HepG2 (cell line): ENCODE results near the gene JAGN1. TPM values are rescaled to one million over a fixed set of nuclear protein-coding genes. Genes with fewer than 3 reads are reported as not detected.

Experiments
- BCL6 ChIP-seq: IDR thresholded peaks from 2 replicates; pipeline ENCODE4 v1.6.1; 2016; ENCODE audit warnings: missing genetic modification reagents, missing compliant biosample characterization
- CAMTA2 ChIP-seq: sonication (generic); formaldehyde crosslinking; IDR thresholded peaks from 2 replicates; pipeline ENCODE4 v1.4.0; 2020; ENCODE audit warnings: mild to moderate bottlenecking, missing genetic modification reagents, borderline replicate concordance
- CREB1 ChIP-seq, 2 experiments: fragments of 450-650 bp in 1 of 2; IDR thresholded peaks; 2 replicates each; pipeline ENCODE4 v1.6.1; 2016 to 2017; ENCODE audit warnings: control low read depth in 1 of 2, mild to moderate bottlenecking in 1 of 2, missing compliant biosample characterization in 1 of 2, missing genetic modification characterization in 1 of 2
- HDAC2 ChIP-seq: sonication (generic); formaldehyde crosslinking; IDR thresholded peaks from 2 replicates; pipeline ENCODE4 v1.4.0; 2020; ENCODE audit warnings: missing genetic modification reagents
- HNF4A ChIP-seq: sonication (generic); formaldehyde crosslinking; IDR thresholded peaks from 2 replicates; pipeline ENCODE4 v1.4.0; 2020; ENCODE audit warnings: missing genetic modification reagents
- MED1 ChIP-seq: sonication (generic); formaldehyde crosslinking; IDR thresholded peaks from 2 replicates; pipeline ENCODE4 v1.4.0; 2020; ENCODE audit warnings: missing genetic modification reagents
- NCOA5 ChIP-seq: sonication (generic); formaldehyde crosslinking; IDR thresholded peaks from 2 replicates; pipeline ENCODE4 v1.4.0; 2020; ENCODE audit warnings: missing genetic modification reagents
- NFIC ChIP-seq: IDR thresholded peaks from 2 replicates; pipeline ENCODE4 v1.6.1; 2012; ENCODE audit warnings: mild to moderate bottlenecking, low read length, inconsistent platforms
- NKX3-1 ChIP-seq: sonication (generic); formaldehyde crosslinking; IDR thresholded peaks from 2 replicates; pipeline ENCODE4 v1.5.0; 2020; ENCODE audit warnings: missing genetic modification reagents
- NR2F6 ChIP-seq, 2 experiments: IDR thresholded peaks; 2 replicates each; pipeline ENCODE4 v1.6.1; 2016; ENCODE audit warnings: antibody characterized with exemption in 1 of 2, mild to moderate bottlenecking in 1 of 2
- NR3C1 ChIP-seq: sonication (generic); formaldehyde crosslinking; IDR thresholded peaks from 2 replicates; pipeline ENCODE4 v1.4.0; 2020; ENCODE audit warnings: missing genetic modification reagents
- PITX1 ChIP-seq: sonication (generic); formaldehyde crosslinking; IDR thresholded peaks from 2 replicates; pipeline ENCODE4 v1.5.1; 2020; ENCODE audit warnings: mild to moderate bottlenecking, missing genetic modification reagents
- RARA ChIP-seq: IDR thresholded peaks from 2 replicates; pipeline ENCODE4 v1.6.1; 2016; ENCODE audit warnings: missing genetic modification reagents, missing compliant biosample characterization
- RORA ChIP-seq: sonication (generic); formaldehyde crosslinking; IDR thresholded peaks from 2 replicates; pipeline ENCODE4 v1.5.0; 2020; ENCODE audit warnings: mild to moderate bottlenecking, missing genetic modification reagents, moderate library complexity
- ZMYM4 ChIP-seq: sonication (generic); formaldehyde crosslinking; IDR thresholded peaks from 2 replicates; pipeline ENCODE4 v1.8.1; 2023; ENCODE audit warnings: mild to moderate bottlenecking, missing genetic modification reagents
- ZNF264 ChIP-seq: sonication (generic); formaldehyde crosslinking; IDR thresholded peaks from 2 replicates; pipeline ENCODE4 v1.4.0; 2020; ENCODE audit warnings: missing genetic modification reagents
- ZNF598 ChIP-seq: sonication (generic); formaldehyde crosslinking; IDR thresholded peaks from 2 replicates; pipeline ENCODE4 v1.5.1; 2020; ENCODE audit warnings: mild to moderate bottlenecking, missing genetic modification reagents, borderline replicate concordance
- ZNF605 ChIP-seq: sonication (generic); formaldehyde crosslinking; IDR thresholded peaks from 2 replicates; pipeline ENCODE4 v1.8.0; 2022; ENCODE audit warnings: mild to moderate bottlenecking, missing genetic modification reagents
- ZSCAN22 ChIP-seq: sonication (generic); formaldehyde crosslinking; IDR thresholded peaks from 2 replicates; pipeline ENCODE4 v1.4.0; 2020; ENCODE audit warnings: mild to moderate bottlenecking, missing genetic modification reagents
- polyA plus RNA-seq, 8 experiments: library from polyadenylated mRNA; depleted of rRNA in 3 of 8; stranded (reverse) in 7 of 8; unstranded in 1 of 8; fragments of >200 nt; fragmentation: Illumina TruSeq in 4 of 8; extraction: Trizol in 4 of 8; gene quantifications; 2 replicates each; pipeline versions ENCODE4 v1.2.1 to v1.2.3, GENCODE V29; 2011 to 2016; ENCODE audit warnings: low read depth in 4 of 8, missing spikeins in 1 of 8, mixed read lengths in 1 of 8; ENCODE audit not compliant: insufficient read depth in 1 of 8
- total RNA-seq, 5 experiments: library from RNA; depleted of rRNA; stranded (reverse); fragments of >200 nt; fragmentation: Illumina TruSeq; extraction: Trizol; gene quantifications; 2 replicates each; pipeline ENCODE4 v1.2.3, GENCODE V29; 2016; ENCODE audit warnings: low read depth in 1 of 5
- TF ChIP-seq, protein P1 (sequence below): IDR thresholded peaks from 2 replicates; pipeline ENCODE4 v1.4.0; 2020; ENCODE audit warnings: mild to moderate bottlenecking, missing genetic modification reagents
- TF ChIP-seq, protein P2 (sequence below): sonication (generic); formaldehyde crosslinking; IDR thresholded peaks from 2 replicates; pipeline ENCODE4 v1.4.0; 2020; ENCODE audit warnings: missing genetic modification reagents, borderline replicate concordance
- TF ChIP-seq, protein P3 (sequence below): sonication (generic); formaldehyde crosslinking; IDR thresholded peaks from 2 replicates; pipeline ENCODE4 v1.4.0; 2020; ENCODE audit warnings: missing genetic modification reagents, borderline replicate concordance
- TF ChIP-seq, protein P4 (sequence below): sonication (generic); formaldehyde crosslinking; IDR thresholded peaks from 2 replicates; pipeline ENCODE4 v1.5.1; 2020; ENCODE audit warnings: mild to moderate bottlenecking, missing genetic modification reagents

JAGN1 gene
- total and polyA plus RNA-seq, 2 of the 13 experiments (the other 11 are each of a cell fraction or from before 2014, with no cell fraction given) = 49.9 to 50.9 TPM

DNA sequence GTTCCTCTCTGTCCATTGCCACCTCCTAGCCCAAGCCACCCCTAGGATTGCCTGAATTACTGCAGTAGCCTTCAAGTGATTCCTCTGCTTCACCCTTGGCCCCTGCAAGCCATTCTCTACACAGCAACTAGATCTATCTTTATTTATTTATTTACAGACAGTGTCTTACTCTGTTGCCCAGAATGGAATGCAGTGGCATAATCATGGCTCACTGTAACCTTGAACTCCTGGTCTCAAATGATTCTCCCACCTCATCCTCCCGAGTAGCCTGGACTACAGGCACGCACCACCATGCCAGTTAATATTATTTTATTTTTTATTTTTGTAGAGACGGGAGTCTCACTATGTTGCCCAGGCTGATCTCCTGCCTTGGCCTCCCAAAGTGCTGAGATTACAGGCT lies 1.9 kb upstream of the JAGN1 start (continued):
- TF ChIP-seq ZMYM4 (no peak), NCOA5 (no peak), ZNF264 (CRISPR knock-in tag) (no peak), ZSCAN22 (CRISPR knock-in tag) (no peak), HDAC2 (CRISPR knock-in tag) (peak; percentile 46; the same call in 1 of the 2 replicates), RORA (no peak), MED1 (peak; percentile 50), NR2F6 (IDR thresholded peaks at IDR 0.05) (peak; percentile 20; the same call in 1 of the 2 replicates), NR2F6 (CRISPR knock-in tag; IDR thresholded peaks at IDR 0.05) (no peak), RARA (CRISPR knock-in tag) (peak; percentile 78), NR3C1 (no peak), HNF4A (CRISPR knock-in tag) (peak; percentile 57; the same call in 1 of the 2 replicates), BCL6 (0 out of 2 replicates have a peak, but pooled peaks have one; percentile 9), CAMTA2 (no peak), ZNF598 (CRISPR knock-in tag) (no peak), PITX1 (CRISPR knock-in tag) (0 out of 2 replicates have a peak, but pooled peaks have one; percentile 13), ZNF605 (CRISPR knock-in tag) (no peak), CREB1 (IDR thresholded peaks at IDR 0.05) (no peak), CREB1 (CRISPR knock-in tag; IDR thresholded peaks at IDR 0.05) (no peak), NFIC (no peak), NKX3-1 (CRISPR knock-in tag) (no peak)
- TF ChIP-seq, protein P1, sequence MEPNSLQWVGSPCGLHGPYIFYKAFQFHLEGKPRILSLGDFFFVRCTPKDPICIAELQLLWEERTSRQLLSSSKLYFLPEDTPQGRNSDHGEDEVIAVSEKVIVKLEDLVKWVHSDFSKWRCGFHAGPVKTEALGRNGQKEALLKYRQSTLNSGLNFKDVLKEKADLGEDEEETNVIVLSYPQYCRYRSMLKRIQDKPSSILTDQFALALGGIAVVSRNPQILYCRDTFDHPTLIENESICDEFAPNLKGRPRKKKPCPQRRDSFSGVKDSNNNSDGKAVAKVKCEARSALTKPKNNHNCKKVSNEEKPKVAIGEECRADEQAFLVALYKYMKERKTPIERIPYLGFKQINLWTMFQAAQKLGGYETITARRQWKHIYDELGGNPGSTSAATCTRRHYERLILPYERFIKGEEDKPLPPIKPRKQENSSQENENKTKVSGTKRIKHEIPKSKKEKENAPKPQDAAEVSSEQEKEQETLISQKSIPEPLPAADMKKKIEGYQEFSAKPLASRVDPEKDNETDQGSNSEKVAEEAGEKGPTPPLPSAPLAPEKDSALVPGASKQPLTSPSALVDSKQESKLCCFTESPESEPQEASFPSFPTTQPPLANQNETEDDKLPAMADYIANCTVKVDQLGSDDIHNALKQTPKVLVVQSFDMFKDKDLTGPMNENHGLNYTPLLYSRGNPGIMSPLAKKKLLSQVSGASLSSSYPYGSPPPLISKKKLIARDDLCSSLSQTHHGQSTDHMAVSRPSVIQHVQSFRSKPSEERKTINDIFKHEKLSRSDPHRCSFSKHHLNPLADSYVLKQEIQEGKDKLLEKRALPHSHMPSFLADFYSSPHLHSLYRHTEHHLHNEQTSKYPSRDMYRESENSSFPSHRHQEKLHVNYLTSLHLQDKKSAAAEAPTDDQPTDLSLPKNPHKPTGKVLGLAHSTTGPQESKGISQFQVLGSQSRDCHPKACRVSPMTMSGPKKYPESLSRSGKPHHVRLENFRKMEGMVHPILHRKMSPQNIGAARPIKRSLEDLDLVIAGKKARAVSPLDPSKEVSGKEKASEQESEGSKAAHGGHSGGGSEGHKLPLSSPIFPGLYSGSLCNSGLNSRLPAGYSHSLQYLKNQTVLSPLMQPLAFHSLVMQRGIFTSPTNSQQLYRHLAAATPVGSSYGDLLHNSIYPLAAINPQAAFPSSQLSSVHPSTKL (CRISPR knock-in tag) = peak; percentile 58; the same call in 1 of the 2 replicates
- TF ChIP-seq, protein P2, sequence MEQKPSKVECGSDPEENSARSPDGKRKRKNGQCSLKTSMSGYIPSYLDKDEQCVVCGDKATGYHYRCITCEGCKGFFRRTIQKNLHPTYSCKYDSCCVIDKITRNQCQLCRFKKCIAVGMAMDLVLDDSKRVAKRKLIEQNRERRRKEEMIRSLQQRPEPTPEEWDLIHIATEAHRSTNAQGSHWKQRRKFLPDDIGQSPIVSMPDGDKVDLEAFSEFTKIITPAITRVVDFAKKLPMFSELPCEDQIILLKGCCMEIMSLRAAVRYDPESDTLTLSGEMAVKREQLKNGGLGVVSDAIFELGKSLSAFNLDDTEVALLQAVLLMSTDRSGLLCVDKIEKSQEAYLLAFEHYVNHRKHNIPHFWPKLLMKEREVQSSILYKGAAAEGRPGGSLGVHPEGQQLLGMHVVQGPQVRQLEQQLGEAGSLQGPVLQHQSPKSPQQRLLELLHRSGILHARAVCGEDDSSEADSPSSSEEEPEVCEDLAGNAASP (CRISPR knock-in tag) = no peak
- TF ChIP-seq, protein P3, sequence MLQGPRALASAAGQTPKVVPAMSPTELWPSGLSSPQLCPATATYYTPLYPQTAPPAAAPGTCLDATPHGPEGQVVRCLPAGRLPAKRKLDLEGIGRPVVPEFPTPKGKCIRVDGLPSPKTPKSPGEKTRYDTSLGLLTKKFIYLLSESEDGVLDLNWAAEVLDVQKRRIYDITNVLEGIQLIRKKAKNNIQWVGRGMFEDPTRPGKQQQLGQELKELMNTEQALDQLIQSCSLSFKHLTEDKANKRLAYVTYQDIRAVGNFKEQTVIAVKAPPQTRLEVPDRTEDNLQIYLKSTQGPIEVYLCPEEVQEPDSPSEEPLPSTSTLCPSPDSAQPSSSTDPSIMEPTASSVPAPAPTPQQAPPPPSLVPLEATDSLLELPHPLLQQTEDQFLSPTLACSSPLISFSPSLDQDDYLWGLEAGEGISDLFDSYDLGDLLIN = no peak
- TF ChIP-seq, protein P4, sequence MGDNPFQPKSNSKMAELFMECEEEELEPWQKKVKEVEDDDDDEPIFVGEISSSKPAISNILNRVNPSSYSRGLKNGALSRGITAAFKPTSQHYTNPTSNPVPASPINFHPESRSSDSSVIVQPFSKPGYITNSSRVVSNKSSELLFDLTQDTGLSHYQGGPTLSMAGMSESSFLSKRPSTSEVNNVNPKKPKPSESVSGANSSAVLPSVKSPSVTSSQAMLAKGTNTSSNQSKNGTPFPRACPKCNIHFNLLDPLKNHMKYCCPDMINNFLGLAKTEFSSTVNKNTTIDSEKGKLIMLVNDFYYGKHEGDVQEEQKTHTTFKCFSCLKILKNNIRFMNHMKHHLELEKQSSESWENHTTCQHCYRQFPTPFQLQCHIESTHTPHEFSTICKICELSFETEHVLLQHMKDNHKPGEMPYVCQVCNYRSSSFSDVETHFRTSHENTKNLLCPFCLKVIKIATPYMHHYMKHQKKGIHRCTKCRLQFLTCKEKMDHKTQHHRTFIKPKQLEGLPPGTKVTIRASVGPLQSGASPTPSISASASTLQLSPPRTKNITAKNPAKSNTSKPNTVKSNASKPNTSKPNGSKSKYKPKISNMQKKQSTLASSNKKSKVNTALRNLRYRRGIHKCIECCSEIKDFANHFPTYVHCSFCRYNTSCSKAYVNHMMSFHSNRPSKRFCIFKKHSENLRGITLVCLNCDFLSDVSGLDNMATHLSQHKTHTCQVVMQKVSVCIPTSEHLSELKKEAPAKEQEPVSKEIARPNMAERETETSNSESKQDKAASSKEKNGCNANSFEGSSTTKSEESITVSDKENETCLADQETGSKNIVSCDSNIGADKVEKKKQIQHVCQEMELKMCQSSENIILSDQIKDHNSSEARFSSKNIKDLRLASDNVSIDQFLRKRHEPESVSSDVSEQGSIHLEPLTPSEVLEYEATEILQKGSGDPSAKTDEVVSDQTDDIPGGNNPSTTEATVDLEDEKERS (CRISPR knock-in tag) = peak; percentile 81; the same call in 1 of the 2 replicates
